ENCODE data around the gene FOXK2. TPM values are rescaled to one million over a fixed set of nuclear protein-coding genes. Genes with fewer than 3 reads are reported as not detected.
"Not testable (repeated sequence)": the region's sequence is repeated elsewhere in the genome, so short reads cannot be mapped to it uniquely, and the experiment has no call there.

Gene FOXK2
- total and polyA plus RNA-seq, 2 of the 8 experiments (the other 6 are each of a cell fraction or from before 2014, with no cell fraction given), result 34.7 to 64.9 TPM

DNA sequence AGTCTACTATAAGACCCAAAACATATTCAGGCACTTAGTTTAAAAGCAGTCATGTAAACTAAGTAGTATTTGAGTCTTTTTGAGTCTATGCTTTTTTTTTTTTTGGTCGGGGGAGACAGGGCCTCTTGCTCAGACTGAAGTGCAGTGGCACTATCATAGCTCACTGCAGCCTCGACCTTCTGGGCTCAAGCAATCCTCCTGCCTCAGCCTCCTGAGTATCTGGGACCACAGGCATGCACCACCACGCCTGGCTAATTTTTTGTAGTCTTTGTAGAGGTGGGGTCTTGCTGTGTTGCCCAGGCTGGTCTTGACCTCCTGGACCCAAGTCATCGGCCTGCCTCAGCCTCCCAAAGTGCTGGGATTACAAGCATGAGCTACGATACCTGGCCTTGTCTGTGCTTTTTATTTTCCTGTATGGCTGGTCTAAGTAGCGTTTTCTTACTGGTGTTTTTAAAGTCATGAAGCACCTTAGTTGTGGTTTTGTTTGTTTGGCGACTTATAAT lies 43.2 kb downstream of the FOXK2 start:
- peaks cover 30 to 43% of the 10 kb centered on the region in 2 experiments for H4K20me1 ChIP-seq (replicated peaks in 1 of 2; ENCODE audit: control insufficient read depth in 1 of 2, insufficient read depth in 2 of 2, low read length in 2 of 2)
- 92% methylated on average over 7 of the region's 7 CpGs; no CpG with 5 or more reads in 1 of the 2 experiments for WGBS, 2 experiments (ENCODE audit: extremely low coverage in 1 of 2, insufficient coverage in 1 of 2, insufficient read length in 1 of 2, insufficient replicate concordance in 2 of 2, low coverage in 1 of 2, low lambda C conversion rate in 2 of 2, missing lambda C conversion rate in 1 of 2)
- H2AFZ ChIP-seq (ENCODE audit: low read length); H2AK5ac ChIP-seq (ENCODE audit: low read depth, low read length); H4K8ac ChIP-seq (ENCODE audit: extremely low read depth, insufficient read depth, low read length); H2BK120ac ChIP-seq (replicated peaks; ENCODE audit: low read depth, low read length); H4K91ac ChIP-seq (replicated peaks; ENCODE audit: insufficient read length, low read length); DNase-seq (ENCODE audit: low read depth in 1 of 2, low spot score in 2 of 2); H3K4ac ChIP-seq (replicated peaks; ENCODE audit: insufficient read length, low read depth, low read length); H2BK5ac ChIP-seq (ENCODE audit: low read depth, low read length); H3K56ac ChIP-seq (replicated peaks; ENCODE audit: insufficient read length, low read depth, low read length); FAIRE-seq; H3K4me3 ChIP-seq (ENCODE audit: extremely low read depth in 1 of 4, insufficient read depth in 2 of 4, low read depth in 3 of 4, low read length in 4 of 4); H3K27ac ChIP-seq (ENCODE audit: low read depth, low read length); H2BK12ac ChIP-seq (ENCODE audit: low read depth, low read length); H2BK15ac ChIP-seq (ENCODE audit: low read length); H3K23me2 ChIP-seq (ENCODE audit: low read depth, low read length); H4K5ac ChIP-seq (ENCODE audit: insufficient read length, low read depth, low read length); H3K14ac ChIP-seq (ENCODE audit: insufficient read length); H3K27me3 ChIP-seq (replicated peaks in 1 of 4; ENCODE audit: control insufficient read depth in 3 of 4, extremely low read depth in 1 of 4, insufficient read depth in 3 of 4, low read length in 3 of 4); H3K23ac ChIP-seq (ENCODE audit: insufficient read length); H3K4me2 ChIP-seq (ENCODE audit: insufficient read depth in 1 of 2, low read depth in 2 of 2, low read length in 2 of 2); H2BK20ac ChIP-seq (ENCODE audit: low read length); POLR2A ChIA-PET (ENCODE audit: partially characterized antibody); H3K9me3 ChIP-seq (ENCODE audit: insufficient read depth in 2 of 2, low read depth in 1 of 2, low read length in 1 of 2); H3K18ac ChIP-seq (ENCODE audit: extremely low read depth, low read length); H3K9ac ChIP-seq (replicated peaks in 1 of 4; ENCODE audit: extremely low read depth in 1 of 4, low read depth in 3 of 4, low read length in 3 of 4): not testable (repeated sequence)
- CTCF ChIA-PET (ENCODE audit: partially characterized antibody), result interaction anchor here (1.0 to 1.4 kb wide), 2 partner anchors 9 to 34 kb away, joined by 4 to 7 read pairs; no protein-coding TSS in a partner anchor
- peaks cover 24% of the 10 kb centered on the region for H3K79me1 ChIP-seq (ENCODE audit: low read depth, low read length)
- peaks cover 0 to 15% (median 7%) of the 10 kb centered on the region in 4 experiments; a peak in 6 of 7 replicates for H3K4me1 ChIP-seq (replicated peaks in 1 of 4; ENCODE audit: control insufficient read depth in 3 of 4, insufficient read depth in 4 of 4, low read length in 3 of 4)
- peaks cover 0 to 21% (median 2%) of the 10 kb centered on the region in 4 experiments; a peak in 3 of 8 replicates for H3K36me3 ChIP-seq (ENCODE audit: control insufficient read depth in 2 of 4, insufficient read depth in 4 of 4, low read length in 3 of 4)
- H3K79me2 ChIP-seq (ENCODE audit: control insufficient read depth in 1 of 2, insufficient read depth in 2 of 2, low read length in 2 of 2), result peaks cover 4 to 82% of the 10 kb centered on the region in 2 experiments; a peak in 3 of 4 replicates
